Measurements from ENCODE around the gene DOP1A.

- TF ChIP-seq CTCF (conservative IDR thresholded peaks at IDR 0.05; ENCODE audit: low read depth, low read length) (no peak), POLR2A (IDR thresholded peaks at IDR 0.05; ENCODE audit: low read depth, low read length) (no peak), MAFK (IDR thresholded peaks at IDR 0.05; ENCODE audit: low read depth, low read length) (no peak), ELK1 (IDR thresholded peaks at IDR 0.05; ENCODE audit: borderline replicate concordance, low read depth, low read length) (no peak)
Observed at GRCh38 chr6:83167726-83168278, 100.3 kb downstream of the DOP1A start.

All from IMR-90 (cell line).